ENCODE measurements around the gene ENTPD5.

DNA sequence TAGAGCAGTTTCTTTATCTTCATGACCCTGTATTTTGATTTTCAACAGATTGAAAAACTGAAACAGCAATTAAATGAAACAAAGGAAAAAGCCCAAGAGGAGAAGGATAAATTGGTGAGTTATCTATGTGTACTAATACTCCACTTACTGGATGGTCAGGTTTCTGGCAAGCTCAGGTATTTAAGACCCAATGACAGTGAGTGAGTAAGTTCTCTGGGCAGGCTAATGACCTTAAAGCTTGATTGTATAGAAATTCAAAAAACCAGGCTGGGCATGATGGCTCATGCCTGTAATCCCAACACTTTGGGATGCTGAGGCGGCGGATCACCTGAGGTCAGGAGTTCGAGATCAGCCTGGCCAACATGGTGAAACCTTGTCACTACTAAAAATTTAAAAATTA is 10.0 kb upstream of the ENTPD5 start:
- TF ChIP-seq ZNF561 (tag by site-specific recombination; IDR thresholded peaks at IDR 0.05; ENCODE audit: borderline replicate concordance) = no peak
- no peak for TF ChIP-seq SALL2 (tag by site-specific recombination; IDR thresholded peaks at IDR 0.05; ENCODE audit: borderline replicate concordance)
- TF ChIP-seq, protein P1, sequence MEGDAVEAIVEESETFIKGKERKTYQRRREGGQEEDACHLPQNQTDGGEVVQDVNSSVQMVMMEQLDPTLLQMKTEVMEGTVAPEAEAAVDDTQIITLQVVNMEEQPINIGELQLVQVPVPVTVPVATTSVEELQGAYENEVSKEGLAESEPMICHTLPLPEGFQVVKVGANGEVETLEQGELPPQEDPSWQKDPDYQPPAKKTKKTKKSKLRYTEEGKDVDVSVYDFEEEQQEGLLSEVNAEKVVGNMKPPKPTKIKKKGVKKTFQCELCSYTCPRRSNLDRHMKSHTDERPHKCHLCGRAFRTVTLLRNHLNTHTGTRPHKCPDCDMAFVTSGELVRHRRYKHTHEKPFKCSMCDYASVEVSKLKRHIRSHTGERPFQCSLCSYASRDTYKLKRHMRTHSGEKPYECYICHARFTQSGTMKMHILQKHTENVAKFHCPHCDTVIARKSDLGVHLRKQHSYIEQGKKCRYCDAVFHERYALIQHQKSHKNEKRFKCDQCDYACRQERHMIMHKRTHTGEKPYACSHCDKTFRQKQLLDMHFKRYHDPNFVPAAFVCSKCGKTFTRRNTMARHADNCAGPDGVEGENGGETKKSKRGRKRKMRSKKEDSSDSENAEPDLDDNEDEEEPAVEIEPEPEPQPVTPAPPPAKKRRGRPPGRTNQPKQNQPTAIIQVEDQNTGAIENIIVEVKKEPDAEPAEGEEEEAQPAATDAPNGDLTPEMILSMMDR (tag by site-specific recombination; IDR thresholded peaks at IDR 0.05) = no peak
- no peak for TF ChIP-seq ZNF335 (tag by site-specific recombination; conservative IDR thresholded peaks at IDR 0.05)
- TF ChIP-seq, protein P2, sequence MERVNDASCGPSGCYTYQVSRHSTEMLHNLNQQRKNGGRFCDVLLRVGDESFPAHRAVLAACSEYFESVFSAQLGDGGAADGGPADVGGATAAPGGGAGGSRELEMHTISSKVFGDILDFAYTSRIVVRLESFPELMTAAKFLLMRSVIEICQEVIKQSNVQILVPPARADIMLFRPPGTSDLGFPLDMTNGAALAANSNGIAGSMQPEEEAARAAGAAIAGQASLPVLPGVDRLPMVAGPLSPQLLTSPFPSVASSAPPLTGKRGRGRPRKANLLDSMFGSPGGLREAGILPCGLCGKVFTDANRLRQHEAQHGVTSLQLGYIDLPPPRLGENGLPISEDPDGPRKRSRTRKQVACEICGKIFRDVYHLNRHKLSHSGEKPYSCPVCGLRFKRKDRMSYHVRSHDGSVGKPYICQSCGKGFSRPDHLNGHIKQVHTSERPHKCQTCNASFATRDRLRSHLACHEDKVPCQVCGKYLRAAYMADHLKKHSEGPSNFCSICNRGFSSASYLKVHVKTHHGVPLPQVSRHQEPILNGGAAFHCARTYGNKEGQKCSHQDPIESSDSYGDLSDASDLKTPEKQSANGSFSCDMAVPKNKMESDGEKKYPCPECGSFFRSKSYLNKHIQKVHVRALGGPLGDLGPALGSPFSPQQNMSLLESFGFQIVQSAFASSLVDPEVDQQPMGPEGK (tag by site-specific recombination; IDR thresholded peaks at IDR 0.05) = no peak
- TF ChIP-seq, protein P3, sequence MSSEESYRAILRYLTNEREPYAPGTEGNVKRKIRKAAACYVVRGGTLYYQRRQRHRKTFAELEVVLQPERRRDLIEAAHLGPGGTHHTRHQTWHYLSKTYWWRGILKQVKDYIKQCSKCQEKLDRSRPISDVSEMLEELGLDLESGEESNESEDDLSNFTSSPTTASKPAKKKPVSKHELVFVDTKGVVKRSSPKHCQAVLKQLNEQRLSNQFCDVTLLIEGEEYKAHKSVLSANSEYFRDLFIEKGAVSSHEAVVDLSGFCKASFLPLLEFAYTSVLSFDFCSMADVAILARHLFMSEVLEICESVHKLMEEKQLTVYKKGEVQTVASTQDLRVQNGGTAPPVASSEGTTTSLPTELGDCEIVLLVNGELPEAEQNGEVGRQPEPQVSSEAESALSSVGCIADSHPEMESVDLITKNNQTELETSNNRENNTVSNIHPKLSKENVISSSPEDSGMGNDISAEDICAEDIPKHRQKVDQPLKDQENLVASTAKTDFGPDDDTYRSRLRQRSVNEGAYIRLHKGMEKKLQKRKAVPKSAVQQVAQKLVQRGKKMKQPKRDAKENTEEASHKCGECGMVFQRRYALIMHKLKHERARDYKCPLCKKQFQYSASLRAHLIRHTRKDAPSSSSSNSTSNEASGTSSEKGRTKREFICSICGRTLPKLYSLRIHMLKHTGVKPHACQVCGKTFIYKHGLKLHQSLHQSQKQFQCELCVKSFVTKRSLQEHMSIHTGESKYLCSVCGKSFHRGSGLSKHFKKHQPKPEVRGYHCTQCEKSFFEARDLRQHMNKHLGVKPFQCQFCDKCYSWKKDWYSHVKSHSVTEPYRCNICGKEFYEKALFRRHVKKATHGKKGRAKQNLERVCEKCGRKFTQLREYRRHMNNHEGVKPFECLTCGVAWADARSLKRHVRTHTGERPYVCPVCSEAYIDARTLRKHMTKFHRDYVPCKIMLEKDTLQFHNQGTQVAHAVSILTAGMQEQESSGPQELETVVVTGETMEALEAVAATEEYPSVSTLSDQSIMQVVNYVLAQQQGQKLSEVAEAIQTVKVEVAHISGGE (tag by site-specific recombination; conservative IDR thresholded peaks at IDR 0.05; ENCODE audit: low read depth) = no peak
- TF ChIP-seq, protein P4, sequence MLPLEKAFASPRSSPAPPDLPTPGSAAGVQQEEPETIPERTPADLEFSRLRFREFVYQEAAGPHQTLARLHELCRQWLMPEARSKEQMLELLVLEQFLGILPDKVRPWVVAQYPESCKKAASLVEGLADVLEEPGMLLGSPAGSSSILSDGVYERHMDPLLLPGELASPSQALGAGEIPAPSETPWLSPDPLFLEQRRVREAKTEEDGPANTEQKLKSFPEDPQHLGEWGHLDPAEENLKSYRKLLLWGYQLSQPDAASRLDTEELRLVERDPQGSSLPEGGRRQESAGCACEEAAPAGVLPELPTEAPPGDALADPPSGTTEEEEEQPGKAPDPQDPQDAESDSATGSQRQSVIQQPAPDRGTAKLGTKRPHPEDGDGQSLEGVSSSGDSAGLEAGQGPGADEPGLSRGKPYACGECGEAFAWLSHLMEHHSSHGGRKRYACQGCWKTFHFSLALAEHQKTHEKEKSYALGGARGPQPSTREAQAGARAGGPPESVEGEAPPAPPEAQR (tag by site-specific recombination; IDR thresholded peaks at IDR 0.05) = no peak
- TF ChIP-seq, protein P5, sequence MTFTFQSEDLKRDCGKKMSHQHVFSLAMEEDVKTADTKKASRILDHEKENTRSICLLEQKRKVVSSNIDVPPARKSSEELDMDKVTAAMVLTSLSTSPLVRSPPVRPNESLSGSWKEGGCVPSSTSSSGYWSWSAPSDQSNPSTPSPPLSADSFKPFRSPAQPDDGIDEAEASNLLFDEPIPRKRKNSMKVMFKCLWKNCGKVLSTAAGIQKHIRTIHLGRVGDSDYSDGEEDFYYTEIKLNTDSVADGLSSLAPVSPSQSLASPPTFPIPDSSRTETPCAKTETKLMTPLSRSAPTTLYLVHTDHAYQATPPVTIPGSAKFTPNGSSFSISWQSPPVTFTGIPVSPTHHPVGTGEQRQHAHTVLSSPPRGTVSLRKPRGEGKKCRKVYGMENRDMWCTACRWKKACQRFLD (tag by site-specific recombination; IDR thresholded peaks at IDR 0.05) = no peak
- TF ChIP-seq ZNF391 (tag by site-specific recombination; IDR thresholded peaks at IDR 0.05; ENCODE audit: borderline replicate concordance, low read depth) = no peak
